ENCODE data around the gene SCN9A.
"Not testable (repeated sequence)": the region's sequence is repeated elsewhere in the genome, so short reads cannot be mapped to it uniquely, and the experiment has no call there.

GRCh38 chr2:166206153-166206552 lies 169.6 kb downstream of the SCN9A start:
- not testable (repeated sequence) for TF ChIP-seq CTCF (IDR thresholded peaks at IDR 0.05; ENCODE audit: low read length); EZH2 (IDR thresholded peaks at IDR 0.05; ENCODE audit: borderline replicate concordance, low read length)
